ENCODE results near the gene RWDD2A.

Gene RWDD2A

GRCh38 chr6:83226517-83226916 lies 33.4 kb downstream of the RWDD2A start:
- ChIA-PET POLR2A (no interaction called here), CTCF (interaction anchor here (0.9 kb wide), 1 partner anchor 286 kb away, joined by 3 read pairs; the partner anchor contains the start of gene PRSS35)
- no peak for TF ChIP-seq CTCF (IDR thresholded peaks at IDR 0.05; ENCODE audit: control extremely low read depth, extremely low read depth, low read depth, missing control alignments)
- DNase-seq (ENCODE audit: extremely low spot score) = no peak

- DNase-seq (ENCODE audit: extremely low spot score) = no peak
- no peak for TF ChIP-seq CTCF (IDR thresholded peaks at IDR 0.05; ENCODE audit: control extremely low read depth, extremely low read depth, low read depth, missing control alignments)
- CTCF ChIA-PET = interaction anchor here (0.8 to 3.2 kb wide), 5 partner anchors 9 to 283 kb away, joined by 3 to 16 read pairs (median 6); partner anchors contain the start of gene DOP1A
- POLR2A ChIA-PET = no interaction called here
Measured at GRCh38 chr6:83231146-83231545, 38.0 kb downstream of the RWDD2A start.

- ChIA-PET POLR2A (no interaction called here), CTCF (no interaction called here)
- TF ChIP-seq CTCF (IDR thresholded peaks at IDR 0.05; ENCODE audit: control extremely low read depth, extremely low read depth, low read depth, missing control alignments) = no peak
Measured at GRCh38 chr6:83247471-83247870, 54.3 kb downstream of the RWDD2A start.

More at GRCh38 chr6:83247471-83247870, 54.3 kb downstream of the RWDD2A start:
- no peak for DNase-seq (ENCODE audit: extremely low spot score)

Measured in GM10248 (cell line).